GM21786 (cell line): ENCODE results near the gene PCNX1.
"Not testable (repeated sequence)": the region's sequence is repeated elsewhere in the genome, so short reads cannot be mapped to it uniquely, and the experiment has no call there.

Source experiments
- ATAC-seq: cut with Tn5 transposase; IDR thresholded peaks from one replicate; pipeline ENCODE4 v1.9.1; 2021; ENCODE audit not compliant: unreplicated experiment

PCNX1 gene

DNA sequence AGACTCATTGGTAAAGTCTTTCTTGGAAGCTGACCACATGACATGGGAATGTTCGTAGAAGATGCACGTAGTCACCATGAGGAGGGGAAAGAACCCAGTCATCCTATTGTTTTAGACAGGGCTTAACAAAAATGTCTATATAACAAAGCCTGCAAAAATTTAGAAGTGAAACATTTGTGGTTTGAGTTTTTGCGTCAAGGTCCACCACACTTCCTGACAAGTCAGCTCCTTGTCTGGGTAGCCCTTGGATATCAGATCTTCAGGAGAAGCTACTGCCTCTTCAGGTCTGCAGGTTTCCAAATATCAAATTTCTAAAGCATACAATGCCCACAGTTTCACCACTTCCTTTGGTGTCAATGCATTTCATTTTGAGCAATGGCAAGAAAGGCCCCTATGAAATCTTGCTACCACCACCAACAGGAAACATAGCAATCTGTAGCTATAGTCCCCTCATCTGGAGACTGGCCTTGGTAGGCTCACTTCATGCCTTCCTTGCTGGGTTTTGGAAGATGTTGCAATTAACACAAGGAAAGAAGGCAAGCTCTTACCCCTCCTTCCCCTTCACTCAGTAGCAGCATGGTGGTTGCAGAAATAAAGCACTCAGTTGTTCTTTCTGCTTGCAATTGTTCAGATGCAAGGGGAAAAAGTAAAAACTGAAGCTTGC lies 235.2 kb downstream of the PCNX1 start:
- ATAC-seq: no peak

DNA sequence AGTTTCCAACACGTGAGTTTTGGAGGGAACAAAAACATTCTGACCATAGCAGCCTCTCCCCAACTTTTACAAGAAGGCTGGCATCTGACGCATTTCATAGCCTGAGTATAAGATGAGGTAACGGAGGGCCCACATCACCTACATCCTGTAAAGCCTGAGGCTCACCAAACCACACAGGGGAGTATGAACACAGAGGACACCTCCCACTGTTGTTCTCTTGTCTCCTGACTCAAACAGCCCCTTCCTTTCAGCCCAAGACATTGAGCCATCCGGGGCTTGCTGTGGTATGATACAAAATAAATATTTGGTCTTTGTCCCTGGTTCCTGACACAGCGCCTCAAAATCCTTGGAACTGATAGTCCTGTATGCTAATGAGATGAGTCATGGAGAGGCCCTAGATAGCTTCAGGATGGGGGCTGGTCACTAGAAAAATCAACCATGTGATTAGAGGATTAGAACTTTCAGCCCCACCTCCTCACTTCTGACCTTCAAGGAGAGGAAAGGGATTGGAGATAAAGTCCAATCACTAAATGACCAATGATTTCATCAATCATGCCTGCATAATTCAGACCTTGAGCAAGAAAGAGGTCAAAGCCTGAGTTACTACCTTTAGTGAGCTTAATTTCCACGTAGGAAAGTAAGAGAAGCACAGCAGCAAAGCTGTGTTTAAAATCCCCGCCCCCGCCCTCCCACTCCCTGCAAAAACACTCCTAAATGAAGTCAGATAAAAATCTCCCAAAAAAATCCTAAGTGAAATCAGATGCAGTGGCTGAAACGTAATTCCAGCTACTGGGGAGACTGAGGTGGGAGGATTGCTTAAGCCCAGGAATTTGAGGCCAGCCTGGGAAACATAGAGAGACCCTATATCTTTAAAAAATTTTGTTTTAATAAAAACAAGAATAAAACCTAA lies 236.4 kb downstream of the PCNX1 start:
- no peak for ATAC-seq

DNA sequence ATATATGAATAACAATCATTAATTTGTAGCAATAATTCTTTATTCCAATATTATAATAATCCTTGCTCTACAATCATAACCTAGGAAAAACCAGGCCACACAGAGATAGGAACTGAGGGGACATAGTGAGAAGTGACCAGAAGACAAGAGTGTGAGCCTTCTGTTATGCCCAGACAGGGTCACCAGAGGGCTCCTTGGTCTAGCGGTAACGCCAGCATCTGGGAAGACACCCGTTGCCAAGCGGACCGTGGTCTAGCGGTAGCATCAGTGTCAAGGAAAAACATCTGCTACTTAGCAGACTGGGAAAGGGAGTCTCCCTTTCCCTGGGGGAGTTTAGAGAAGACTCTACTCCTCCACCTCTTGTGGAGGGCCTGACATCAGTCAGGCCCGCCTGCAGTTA lies 240.1 kb downstream of the PCNX1 start:
- not testable (repeated sequence) for ATAC-seq

DNA sequence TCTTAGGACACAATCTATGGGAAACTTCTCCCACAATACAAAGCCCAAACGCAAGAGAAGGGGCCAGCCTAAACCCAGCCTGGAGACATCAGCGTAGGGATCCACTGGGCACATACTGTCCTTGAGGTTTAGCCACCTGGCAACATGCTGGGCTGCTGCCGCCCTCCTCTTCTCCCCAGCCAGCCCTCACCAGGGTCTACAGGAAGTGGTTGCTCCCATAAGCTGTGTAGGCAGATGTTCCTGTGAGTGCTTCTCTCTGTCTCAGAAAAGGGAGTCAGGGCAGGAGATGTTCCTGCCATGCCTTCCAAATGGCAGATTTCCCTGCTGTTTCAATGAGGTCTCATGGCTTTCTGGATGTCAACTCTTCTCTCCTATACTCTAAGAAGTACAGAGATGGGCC lies 241.4 kb downstream of the PCNX1 start:
- ATAC-seq: no peak

DNA sequence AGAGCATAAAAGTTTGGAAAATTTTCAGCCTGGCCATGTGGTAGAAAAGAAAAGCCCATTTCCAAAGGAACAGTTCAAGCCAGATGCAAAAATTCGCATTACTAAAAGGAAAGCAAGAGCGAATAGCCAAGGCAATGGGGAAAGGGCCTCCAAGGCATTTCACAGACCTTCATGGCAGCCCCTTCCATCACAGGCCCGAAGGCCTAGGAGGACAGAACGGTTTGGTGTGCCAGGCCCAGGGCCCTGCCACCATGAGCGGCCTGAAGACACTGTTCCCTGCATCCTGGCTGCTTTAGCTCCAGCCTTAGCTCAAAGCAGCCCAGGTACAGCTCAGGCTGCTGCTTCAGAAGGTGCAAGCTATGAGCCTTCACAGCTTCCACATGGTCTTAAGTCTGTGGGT lies 243.5 kb downstream of the PCNX1 start:
- no peak for ATAC-seq

DNA sequence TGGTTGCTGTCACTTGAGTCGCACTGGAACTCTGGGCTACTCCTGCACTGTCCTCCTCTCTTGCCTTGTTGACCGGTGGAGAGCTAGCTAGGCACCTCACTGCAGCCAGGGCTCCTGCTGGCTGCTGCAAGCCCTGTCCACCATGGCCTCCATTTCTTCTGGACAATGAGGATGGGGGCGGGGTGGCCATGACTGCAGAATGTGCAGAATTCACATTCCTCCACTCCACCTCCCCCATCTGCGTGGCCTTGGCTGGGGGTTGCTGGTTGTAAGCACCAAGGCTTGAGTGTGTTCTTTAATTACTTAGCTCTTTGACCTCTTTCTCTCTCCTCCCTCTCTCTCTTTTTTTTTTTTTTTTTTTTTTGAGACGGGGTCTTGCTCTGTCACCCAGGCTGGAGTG lies 248.5 kb downstream of the PCNX1 start:
- ATAC-seq: no peak

DNA sequence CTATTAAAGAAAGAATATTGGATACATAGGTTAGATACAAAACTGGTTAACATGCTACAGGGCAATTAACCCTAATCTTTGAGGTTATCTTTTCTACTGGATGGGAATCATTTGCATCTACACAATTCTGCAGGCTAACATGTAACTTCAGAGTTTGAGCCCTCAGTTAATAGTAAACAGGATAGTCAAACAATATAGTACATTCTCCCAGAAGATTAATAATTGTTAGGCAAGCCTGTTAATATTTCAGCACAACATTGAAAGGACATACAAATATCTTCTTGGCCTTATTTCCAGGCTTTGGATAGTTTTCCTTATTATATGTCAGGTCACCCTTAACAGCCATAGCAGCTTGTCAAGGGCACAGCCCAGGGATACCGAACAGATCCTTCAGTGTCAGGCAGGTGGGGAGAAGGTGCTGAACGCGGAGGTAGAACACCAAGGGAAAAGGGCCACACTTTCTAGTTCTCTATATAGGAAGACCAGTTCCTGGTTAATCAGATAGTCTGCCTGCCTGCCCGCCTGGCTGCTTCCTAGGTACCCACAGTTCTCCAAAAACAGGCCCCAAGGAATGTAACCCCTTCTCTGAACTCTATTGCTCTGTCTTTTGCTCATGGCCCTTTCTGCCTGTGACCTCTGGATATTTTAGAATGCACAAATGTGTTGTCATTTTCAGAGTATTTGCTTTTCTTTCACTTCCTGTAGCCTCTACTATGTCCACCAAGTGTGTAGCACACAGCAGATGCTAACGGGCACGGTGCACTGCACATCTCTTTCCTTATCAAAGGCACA lies 256.0 kb downstream of the PCNX1 start:
- ATAC-seq: no peak

DNA sequence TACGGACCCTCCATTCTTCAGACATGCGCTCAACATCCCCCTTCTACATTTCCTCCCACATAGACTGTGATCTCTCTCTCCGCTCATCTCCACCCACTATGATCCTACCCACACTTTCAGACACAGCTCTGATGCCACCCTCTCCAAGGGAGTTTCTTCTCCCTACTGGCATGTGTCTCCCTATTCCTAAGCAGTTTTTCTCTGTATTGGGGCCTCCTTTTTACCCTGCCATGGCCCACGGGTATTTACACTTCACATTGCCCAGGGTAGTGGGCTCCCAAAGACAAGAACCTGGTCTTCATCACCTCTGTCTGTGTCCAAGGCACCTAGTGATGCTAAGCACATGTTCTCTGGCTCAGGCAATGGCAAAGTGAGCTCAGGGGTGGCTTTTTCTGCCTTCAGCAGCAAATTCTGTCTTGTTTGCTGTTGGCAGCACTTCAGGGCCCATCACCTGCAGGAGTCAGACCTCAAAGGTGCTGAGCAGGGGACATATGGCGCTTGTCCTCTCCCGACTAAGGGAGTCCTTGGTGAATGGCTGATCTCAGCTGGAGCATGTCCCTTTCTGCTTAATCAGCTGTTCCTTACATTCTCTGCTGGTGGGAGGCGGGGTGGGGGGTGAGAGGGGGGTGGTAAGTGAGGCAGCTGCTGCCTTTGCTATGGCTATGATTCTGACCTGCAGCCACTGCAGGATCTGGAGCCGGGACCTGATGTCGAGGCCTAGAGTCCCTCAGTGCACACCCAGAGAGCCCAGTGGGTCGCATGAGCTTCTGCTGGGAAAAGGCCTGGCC lies 256.8 kb downstream of the PCNX1 start:
- no peak for ATAC-seq
